ENCODE results near the gene DSCAML1. TPM values are rescaled to one million over a fixed set of nuclear protein-coding genes. Genes with fewer than 3 reads are reported as not detected.

Gene DSCAML1
- total and polyA plus RNA-seq, 10 of the 15 experiments (the other 5 are each of a cell fraction or from before 2014, with no cell fraction given), result 0.03 to 0.18 (median 0.06) TPM; not detected in 1

- ChIA-PET SMC1A (ENCODE audit: uncharacterized antibody, unreplicated experiment) (no interaction called here), RAD21 (ENCODE audit: unreplicated experiment) (no interaction called here), POLR2A (no interaction called here), CTCF (interaction anchor here (1.3 kb wide), 1 partner anchor 133 kb away, joined by 3 read pairs; no protein-coding TSS in a partner anchor)
- Histone ChIP-seq H3K36me3 (ENCODE audit: control insufficient read depth in 2 of 2, insufficient read depth in 2 of 2, low read length in 1 of 2) (no peaks in the 10 kb centered on the region), H4K20me1 (ENCODE audit: control insufficient read depth, insufficient read depth) (no peaks in the 10 kb centered on the region), H3K9ac (ENCODE audit: control insufficient read depth, insufficient read depth, low read length) (no peak overlapping the region), H3K4me2 (ENCODE audit: control insufficient read depth, insufficient read depth) (no peak overlapping the region), H3K27ac (ENCODE audit: control insufficient read depth, insufficient read depth) (no peak overlapping the region), H3K9me3 (replicated peaks; ENCODE audit: control insufficient read depth, insufficient read depth, low read length) (no peaks in the 10 kb centered on the region), H3K27me3 (replicated peaks in 1 of 2; ENCODE audit: control insufficient read depth in 2 of 2, insufficient read depth in 2 of 2, low read length in 1 of 2) (peaks cover 0 to 1% of the 10 kb centered on the region in 2 experiments; a peak in 3 of 4 replicates), H3K79me2 (ENCODE audit: control insufficient read depth, insufficient read depth, low read length) (no peaks in the 10 kb centered on the region), H2AFZ (ENCODE audit: control insufficient read depth, low read depth, low read length) (no peak overlapping the region), H3K4me3 (no peak overlapping the region), H3K4me1 (ENCODE audit: control insufficient read depth, insufficient read depth, low read length) (no peaks in the 10 kb centered on the region)
- FAIRE-seq (no peak), ATAC-seq (no peak), DNase-seq (ENCODE audit: low read depth, low spot score) (no peak)
- no TSS peak for BruUV-seq (replicated peaks)
- in situ Hi-C loops (cut with MboI) (no loop called here), intact Hi-C loops (cut with micrococcal nuclease; ENCODE audit: unreplicated experiment) (no loop called here)
- WGBS (ENCODE audit: insufficient coverage, insufficient replicate concordance, low lambda C conversion rate, missing lambda C conversion rate), result 28% methylated on average over 7 of the region's 7 CpGs
- TF ChIP-seq SIN3A (IDR thresholded peaks at IDR 0.05; ENCODE audit: low read depth, low read length), result no peak
- no peak for TF ChIP-seq PRDM15 (CRISPR knock-in tag; IDR thresholded peaks at IDR 0.05)
- TF ChIP-seq STAT1 (conservative IDR thresholded peaks at IDR 0.05), result no peak
- no peak for TF ChIP-seq MAX (IDR thresholded peaks at IDR 0.05; ENCODE audit: low read depth, low read length)
- TF ChIP-seq DPF2 (IDR thresholded peaks at IDR 0.05), result no peak
- TF ChIP-seq ETV6 (conservative IDR thresholded peaks at IDR 0.05 in 1 of 2, IDR thresholded peaks at IDR 0.05 in 1 of 2; ENCODE audit: borderline replicate concordance in 1 of 2, low read depth in 1 of 2), result no peak
- no peak for TF ChIP-seq SUZ12 (IDR thresholded peaks at IDR 0.05; ENCODE audit: unreplicated experiment)
- TF ChIP-seq CHD4 (IDR thresholded peaks at IDR 0.05), result no peak
- TF ChIP-seq GATAD2B (conservative IDR thresholded peaks at IDR 0.05; ENCODE audit: low read depth), result no peak
- TF ChIP-seq JUNB (IDR thresholded peaks at IDR 0.05), result no peak
- no peak for TF ChIP-seq CBFB (IDR thresholded peaks at IDR 0.05; ENCODE audit: low read depth)
- TF ChIP-seq BCLAF1 (IDR thresholded peaks at IDR 0.05), result no peak
- TF ChIP-seq BHLHE40 (IDR thresholded peaks at IDR 0.05; ENCODE audit: borderline replicate concordance in 1 of 2, low read depth in 2 of 2, low read length in 1 of 2), result no peak
- no peak for TF ChIP-seq ZSCAN29 (IDR thresholded peaks at IDR 0.05)
- no peak for TF ChIP-seq POLR2AphosphoS5 (IDR thresholded peaks at IDR 0.05; ENCODE audit: low read length)
- TF ChIP-seq RBBP5 (conservative IDR thresholded peaks at IDR 0.05), result no peak
Measured at GRCh38 chr11:117557361-117557760, 239.7 kb downstream of the DSCAML1 start.

All from GM12878 (cell line).